Rectal smooth muscle tissue (tissue), 1 donor: ENCODE measurements around the gene PIP4P1.

Experiments
- H3K27ac ChIP-seq: one replicate; pipeline ENCODE4 v1.7.0; 2013; ENCODE audit warnings: low read depth, low read length, inconsistent platforms
- H3K27me3 ChIP-seq: one replicate; pipeline ENCODE4 v1.7.0; 2013; ENCODE audit warnings: low read length; ENCODE audit not compliant: control insufficient read depth, insufficient read depth
- H3K36me3 ChIP-seq: one replicate; pipeline ENCODE4 v1.7.0; 2013; ENCODE audit warnings: low read length; ENCODE audit not compliant: control insufficient read depth, insufficient read depth
- H3K4me1 ChIP-seq: one replicate; pipeline ENCODE4 v1.7.0; 2013; ENCODE audit warnings: low read length; ENCODE audit not compliant: control insufficient read depth, insufficient read depth
- H3K4me3 ChIP-seq: one replicate; pipeline ENCODE4 v1.7.0; 2013; ENCODE audit warnings: low read length
- H3K9ac ChIP-seq: one replicate; pipeline ENCODE4 v1.7.0; 2013; ENCODE audit warnings: low read length

PIP4P1 gene

DNA sequence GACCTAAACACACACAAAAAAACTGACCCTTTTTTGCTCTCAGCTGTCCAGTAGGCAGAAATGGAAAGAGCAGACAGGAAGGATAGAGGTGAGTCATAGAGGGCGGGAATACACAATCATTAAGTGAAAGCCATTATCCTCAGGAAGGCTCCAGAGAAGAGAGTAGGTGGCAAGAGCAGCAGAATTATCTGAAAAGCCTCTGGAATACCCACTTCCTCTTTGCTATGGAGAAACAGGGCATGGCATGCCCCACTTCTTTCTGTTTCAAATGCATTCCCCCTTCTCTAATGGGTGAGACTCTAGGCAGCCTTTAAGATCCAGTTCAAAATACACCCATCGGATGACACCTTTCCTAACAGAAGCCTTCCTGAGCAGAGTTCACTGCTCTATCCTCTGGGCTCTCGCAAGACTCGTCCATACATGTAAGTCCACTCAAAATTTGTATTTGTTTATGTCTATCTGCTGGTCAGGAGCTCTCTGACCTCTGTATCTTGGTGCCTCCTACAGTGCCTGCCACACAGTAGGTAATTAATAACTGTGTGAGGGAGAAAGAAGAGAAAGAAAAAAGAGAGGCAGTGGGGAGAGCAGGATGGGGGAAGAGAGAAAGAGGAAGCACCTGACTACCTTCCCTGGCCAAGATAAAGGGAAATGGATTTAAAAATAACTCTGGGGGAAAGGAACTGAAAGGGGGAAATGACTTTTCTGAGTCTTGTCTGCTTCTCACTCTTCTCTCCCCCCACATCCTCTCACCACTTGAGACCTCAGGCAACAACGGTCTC is 33.8 kb downstream of the PIP4P1 start:
- H3K4me3 ChIP-seq: peak overlapping the region; percentile 35
- H3K36me3 ChIP-seq: no peaks in the 10 kb centered on the region
- H3K27ac ChIP-seq: no peak overlapping the region
- no peaks in the 10 kb centered on the region for H3K4me1 ChIP-seq
- H3K27me3 ChIP-seq: no peaks in the 10 kb centered on the region
- H3K9ac ChIP-seq: no peak overlapping the region

DNA sequence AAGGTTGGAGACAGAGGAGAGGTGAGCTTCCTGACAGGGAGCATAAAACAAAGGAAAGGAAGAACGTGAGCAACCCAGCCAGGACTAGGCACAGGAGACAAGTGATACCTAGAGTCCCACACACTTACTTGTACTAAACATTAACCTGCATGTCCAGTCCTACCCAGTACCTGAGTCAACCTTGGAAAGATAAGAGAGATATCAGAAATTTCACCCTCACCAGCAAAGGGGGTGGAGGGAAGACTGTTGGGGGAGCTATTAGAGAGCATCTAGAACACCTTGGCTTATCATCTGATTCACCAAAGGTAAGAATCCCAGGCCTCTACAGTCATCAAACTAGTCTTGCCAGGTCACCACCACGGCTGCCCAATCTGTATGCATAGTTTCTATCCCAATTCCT is 36.4 kb downstream of the PIP4P1 start:
- Histone ChIP-seq H3K27me3 (no peaks in the 10 kb centered on the region), H3K4me3 (no peak overlapping the region), H3K27ac (no peak overlapping the region), H3K9ac (no peak overlapping the region), H3K36me3 (no peaks in the 10 kb centered on the region), H3K4me1 (no peaks in the 10 kb centered on the region)

DNA sequence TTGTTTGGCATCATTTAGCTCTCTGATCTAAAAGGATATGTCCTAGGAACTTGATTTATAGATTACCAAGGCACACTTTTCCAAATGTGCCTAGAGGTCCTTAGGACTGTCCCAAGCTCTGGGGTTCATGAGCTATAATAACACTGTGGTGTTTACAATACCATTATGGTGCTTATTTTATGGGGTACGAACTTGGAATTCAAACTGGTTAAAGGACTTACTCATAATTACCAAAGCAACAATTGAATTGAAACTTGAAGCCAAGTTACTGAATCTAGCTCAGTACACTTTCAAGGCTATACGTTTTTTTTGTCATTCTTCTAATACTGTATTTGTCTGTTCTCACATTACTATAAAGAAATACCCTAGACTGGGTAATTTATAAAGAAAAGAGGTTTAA is 38.3 kb downstream of the PIP4P1 start:
- Histone ChIP-seq H3K9ac (no peak overlapping the region), H3K36me3 (no peaks in the 10 kb centered on the region)

DNA sequence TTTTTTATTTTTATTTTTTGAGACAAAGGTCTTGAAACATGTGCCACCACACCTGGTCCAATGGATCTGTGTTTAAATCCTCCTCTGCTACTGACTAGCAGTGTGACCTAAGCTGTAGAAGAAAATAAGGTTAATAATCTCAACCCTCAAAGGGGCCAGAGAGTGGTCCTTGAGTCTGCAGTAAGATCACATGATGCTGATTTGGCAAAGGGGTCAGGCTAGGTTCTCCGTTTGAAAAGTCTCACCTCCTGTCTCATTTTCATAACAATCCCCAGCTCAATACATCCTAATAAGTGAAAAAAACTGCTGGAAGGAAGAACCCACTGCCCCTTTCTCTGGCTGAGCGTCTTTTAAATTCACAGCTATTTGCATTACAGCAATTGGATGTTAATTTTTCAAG is 40.0 kb downstream of the PIP4P1 start:
- H3K9ac ChIP-seq: no peak overlapping the region

More for the DNA sequence above, 38.3 kb downstream of the PIP4P1 start:
- no peak overlapping the region for H3K27ac ChIP-seq
- no peak overlapping the region for H3K4me3 ChIP-seq
- H3K27me3 ChIP-seq: no peaks in the 10 kb centered on the region
- H3K4me1 ChIP-seq: no peaks in the 10 kb centered on the region

DNA sequence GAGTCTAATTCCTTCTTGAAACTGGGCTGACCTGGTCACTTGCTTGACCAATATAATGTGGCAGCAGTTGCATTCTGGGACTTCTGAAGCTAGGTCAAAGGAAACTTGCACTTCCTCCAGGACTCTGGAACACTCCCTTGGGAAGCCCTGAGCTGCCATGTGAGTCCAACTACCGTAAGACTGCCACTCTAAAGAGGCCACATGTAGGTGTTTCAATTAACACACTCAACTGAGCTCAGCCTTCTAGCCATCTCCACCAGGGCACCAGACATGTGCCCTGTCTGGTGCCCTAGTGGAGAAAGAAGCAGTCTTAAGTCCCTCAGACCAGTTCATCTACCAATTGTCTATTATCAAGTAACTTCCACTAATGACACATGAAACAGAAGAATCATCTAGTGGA is 41.8 kb downstream of the PIP4P1 start:
- H3K4me3 ChIP-seq: no peak overlapping the region
- no peak overlapping the region for H3K9ac ChIP-seq
- no peaks in the 10 kb centered on the region for H3K36me3 ChIP-seq
- H3K4me1 ChIP-seq: no peaks in the 10 kb centered on the region
- no peak overlapping the region for H3K27ac ChIP-seq
- H3K27me3 ChIP-seq: no peaks in the 10 kb centered on the region

More for the DNA sequence above, 40.0 kb downstream of the PIP4P1 start:
- no peaks in the 10 kb centered on the region for H3K4me1 ChIP-seq
- no peaks in the 10 kb centered on the region for H3K27me3 ChIP-seq
- H3K4me3 ChIP-seq: no peak overlapping the region
- no peak overlapping the region for H3K27ac ChIP-seq
- no peaks in the 10 kb centered on the region for H3K36me3 ChIP-seq

DNA sequence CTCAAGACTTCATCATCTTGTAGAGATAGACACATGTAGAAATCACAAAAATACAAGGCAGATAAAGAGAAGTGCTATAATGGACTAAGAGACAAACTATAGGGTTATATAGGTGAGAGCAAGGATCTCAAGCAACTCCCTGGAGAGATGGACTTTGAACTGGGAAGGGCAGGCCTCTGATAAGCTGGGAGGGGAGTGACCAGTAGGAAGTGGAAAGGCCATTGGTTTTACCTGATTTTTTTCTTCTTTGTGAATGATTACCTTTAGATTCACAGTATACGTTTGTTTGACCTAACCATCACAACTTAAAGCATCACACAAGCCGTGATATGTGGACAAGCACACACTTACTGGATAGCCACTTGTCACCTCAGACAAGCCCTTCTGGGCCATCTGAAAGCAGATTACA is 42.7 kb downstream of the PIP4P1 start:
- Histone ChIP-seq H3K4me1 (peaks cover 4% of the 10 kb centered on the region), H3K9ac (no peak overlapping the region), H3K27ac (no peak overlapping the region), H3K4me3 (no peak overlapping the region), H3K36me3 (no peaks in the 10 kb centered on the region), H3K27me3 (no peaks in the 10 kb centered on the region)

DNA sequence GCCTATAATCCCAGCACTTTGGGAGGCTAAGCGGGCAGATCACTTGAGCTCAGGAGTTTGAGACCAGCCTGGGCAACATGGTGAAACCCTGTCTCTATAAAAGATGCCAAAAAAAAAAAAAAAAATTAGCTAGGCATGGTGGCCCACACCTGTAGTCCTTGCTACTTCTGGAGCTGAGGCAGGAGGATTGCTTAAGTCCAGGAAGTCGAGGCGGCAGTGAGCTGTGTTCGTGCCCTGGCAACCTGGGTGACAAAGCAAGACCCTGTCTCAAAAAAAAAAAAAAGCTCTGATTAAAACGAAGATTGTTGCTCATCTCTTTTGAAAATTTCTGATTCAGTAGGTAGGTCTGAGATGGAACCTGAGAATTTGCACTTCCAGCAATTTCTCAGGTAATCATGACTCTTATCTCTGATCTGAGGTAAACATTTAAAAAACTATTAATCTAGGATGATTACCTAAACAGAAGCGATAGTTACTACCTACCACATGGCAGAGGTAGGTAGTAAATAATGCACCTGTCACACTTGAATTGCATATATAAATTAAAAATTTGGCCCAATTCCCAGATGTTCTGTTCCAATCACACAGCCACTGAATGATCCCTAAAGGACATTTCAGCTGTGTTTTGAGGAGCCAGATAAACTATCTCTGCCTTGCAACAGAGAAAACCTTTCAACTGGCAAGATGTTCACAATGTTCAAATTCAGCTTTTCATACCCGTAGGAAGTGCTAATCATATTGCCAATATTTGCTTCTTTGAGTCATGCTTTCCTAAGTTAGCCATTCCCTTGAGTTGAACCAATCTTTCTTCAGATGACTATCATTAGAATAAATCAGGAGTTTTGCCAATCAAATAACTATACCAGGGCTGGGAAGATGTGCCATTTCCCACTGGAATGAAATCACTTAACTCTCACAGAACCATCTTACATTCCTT is 43.7 kb downstream of the PIP4P1 start:
- no peak overlapping the region for H3K4me3 ChIP-seq
- no peak overlapping the region for H3K9ac ChIP-seq
- no peaks in the 10 kb centered on the region for H3K36me3 ChIP-seq
- H3K27me3 ChIP-seq: no peaks in the 10 kb centered on the region
- H3K4me1 ChIP-seq: peaks cover 4% of the 10 kb centered on the region
- no peak overlapping the region for H3K27ac ChIP-seq

DNA sequence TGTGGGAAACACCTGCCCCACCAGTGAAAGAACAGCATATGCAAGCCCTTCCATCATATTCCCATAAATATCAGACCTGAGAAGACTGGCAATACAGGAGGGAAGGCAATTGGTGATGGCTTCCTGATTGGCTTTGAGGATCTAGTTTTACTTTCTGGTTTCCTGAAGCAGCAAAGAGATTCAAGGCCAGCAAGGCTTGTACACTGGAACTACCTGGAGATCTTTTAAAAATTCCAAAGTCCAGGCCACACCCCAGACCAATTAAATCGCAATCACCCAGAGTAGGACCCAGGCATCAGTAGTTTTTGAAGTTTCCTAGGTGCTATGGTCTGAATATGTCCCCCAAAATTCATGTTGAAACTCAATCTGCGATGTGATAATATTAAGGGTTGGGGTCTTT is 45.0 kb downstream of the PIP4P1 start:
- Histone ChIP-seq H3K4me1 (peaks cover 9% of the 10 kb centered on the region), H3K9ac (no peak overlapping the region), H3K4me3 (no peak overlapping the region), H3K27me3 (no peaks in the 10 kb centered on the region), H3K27ac (no peak overlapping the region), H3K36me3 (no peaks in the 10 kb centered on the region)

DNA sequence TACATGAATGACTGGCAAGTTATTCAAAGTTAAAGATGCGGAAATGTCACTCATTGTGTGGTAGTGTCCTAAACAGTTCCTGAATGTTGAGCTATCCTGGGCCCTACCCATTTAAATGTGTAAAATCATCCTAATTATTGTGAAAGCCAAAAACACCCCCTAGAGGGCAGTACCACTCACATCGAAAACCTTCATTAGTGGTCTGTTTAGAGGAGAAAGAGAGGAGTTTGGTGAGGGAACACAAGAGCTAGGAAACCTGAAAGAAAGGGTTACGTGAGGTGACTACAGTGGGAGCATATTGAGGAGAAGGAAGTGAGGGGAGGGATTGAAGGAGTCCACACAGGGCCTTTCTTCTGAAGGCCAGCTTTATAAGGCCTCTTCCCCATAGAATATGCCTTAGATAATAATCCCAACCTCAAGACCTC is 45.4 kb downstream of the PIP4P1 start:
- H3K4me3 ChIP-seq: no peak overlapping the region
- H3K9ac ChIP-seq: no peak overlapping the region
- H3K4me1 ChIP-seq: peaks cover 9% of the 10 kb centered on the region
- no peak overlapping the region for H3K27ac ChIP-seq
- H3K36me3 ChIP-seq: no peaks in the 10 kb centered on the region
- no peaks in the 10 kb centered on the region for H3K27me3 ChIP-seq

DNA sequence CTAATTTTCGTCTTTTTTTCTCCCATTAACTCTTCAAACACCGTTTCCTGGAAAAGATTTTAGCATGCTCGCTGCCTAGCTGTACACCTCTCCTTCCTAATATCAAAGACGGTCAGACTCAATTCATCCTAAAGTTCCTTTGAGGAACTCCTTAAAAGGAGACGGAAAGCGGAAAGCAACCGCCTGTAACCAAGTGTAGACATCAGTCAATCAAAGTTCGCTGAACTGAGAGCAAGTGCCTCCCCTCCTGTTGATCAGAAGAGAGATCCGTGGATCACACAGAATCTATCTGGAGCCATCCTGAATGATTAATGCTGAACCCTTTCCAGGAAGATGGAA is 47.5 kb downstream of the PIP4P1 start:
- Histone ChIP-seq H3K27me3 (no peaks in the 10 kb centered on the region), H3K36me3 (no peaks in the 10 kb centered on the region), H3K4me3 (peak overlapping the region; percentile 93), H3K9ac (peak overlapping the region; percentile 92), H3K4me1 (peaks cover 9% of the 10 kb centered on the region), H3K27ac (peak overlapping the region; percentile 97)

DNA sequence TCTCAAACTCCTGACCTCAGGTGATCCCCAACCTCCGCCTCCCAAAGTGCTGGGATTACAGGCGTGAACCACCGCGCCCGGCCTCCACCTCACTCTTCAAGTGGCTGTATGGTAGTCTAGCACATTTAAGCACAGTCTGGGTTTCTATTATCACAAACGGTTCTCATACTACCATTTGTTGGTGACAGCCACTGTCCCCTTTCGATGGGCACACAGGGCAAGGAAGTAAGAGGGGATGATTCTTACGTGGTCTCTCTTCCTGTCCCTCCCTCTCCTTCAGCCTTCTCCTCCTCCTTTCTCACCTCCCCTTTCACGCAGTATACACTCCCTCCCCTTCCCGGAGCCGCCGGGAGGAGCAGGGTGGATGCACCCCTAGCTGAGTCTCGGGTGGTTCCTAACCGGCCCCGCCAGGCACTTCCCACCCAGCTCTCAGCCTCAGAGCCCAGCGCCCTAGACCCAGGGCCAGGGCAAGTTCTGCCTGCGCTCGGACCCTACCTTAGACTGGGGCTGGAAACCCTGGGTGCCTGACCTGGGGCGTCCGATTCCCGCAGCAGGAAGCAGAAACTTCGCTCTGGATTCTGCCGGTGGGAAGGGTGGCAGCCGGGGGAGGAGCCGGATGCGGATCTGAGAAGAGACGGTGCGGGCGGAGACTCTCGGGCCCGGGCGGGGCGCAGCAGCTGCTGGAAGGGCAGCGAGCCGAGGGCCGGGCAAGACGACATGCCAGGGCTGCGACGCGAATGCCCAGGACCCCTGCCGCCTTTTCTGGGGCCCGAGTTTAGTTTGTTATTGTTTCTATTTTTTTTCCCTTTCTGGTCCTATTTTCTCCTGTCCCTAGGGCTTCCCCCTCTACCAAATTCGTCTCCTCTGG is 48.1 kb downstream of the PIP4P1 start, which contains the start of gene TEP1:
TSS of gene TEP1 (minus strand) at position 626 of the 868 bp plus-strand sequence. CDS start 5,062 bp downstream, outside the sequence.
- peak within 1 kb of the TSS; percentile 93 for H3K4me3 ChIP-seq
- peak within 1 kb of the TSS; percentile 97 for H3K27ac ChIP-seq
- peaks cover 2% of the 10 kb centered on the region for H3K36me3 ChIP-seq
- no peaks in the 10 kb centered on the region for H3K27me3 ChIP-seq
- peak within 1 kb of the TSS; percentile 92 for H3K9ac ChIP-seq
- peaks cover 9% of the 10 kb centered on the region for H3K4me1 ChIP-seq

DNA sequence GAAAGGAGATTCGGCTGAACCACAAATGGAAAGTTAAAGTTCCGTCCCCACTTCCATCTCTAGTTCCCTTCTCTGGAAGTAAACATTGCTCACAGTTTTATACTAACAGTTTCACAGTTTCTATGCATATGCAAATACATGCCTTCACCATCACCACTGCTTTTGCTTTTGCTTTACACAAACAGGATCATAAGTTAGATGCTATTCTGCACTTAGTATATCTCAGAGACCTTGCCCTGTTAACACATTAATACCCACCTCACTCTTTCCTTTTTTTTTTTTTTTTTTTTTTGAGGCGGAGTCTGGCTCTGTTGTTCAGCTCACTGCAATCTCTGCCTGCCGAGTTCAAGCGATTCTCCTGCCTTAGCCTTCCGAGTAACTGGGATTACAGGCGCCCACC is 48.8 kb downstream of the PIP4P1 start:
- Histone ChIP-seq H3K27me3 (no peaks in the 10 kb centered on the region), H3K36me3 (peaks cover 6% of the 10 kb centered on the region), H3K9ac (no peak overlapping the region), H3K4me3 (peak overlapping the region; percentile 93), H3K27ac (peak overlapping the region; percentile 97), H3K4me1 (peaks cover 9% of the 10 kb centered on the region)
